Muscle layer of colon (tissue), 2 donors: ENCODE results near the gene RPL10A.

Experiments used
- H3K27ac ChIP-seq: one replicate; pipeline ENCODE4 v1.7.0; 2013; ENCODE audit warnings: low read depth, mild to moderate bottlenecking, low read length, moderate library complexity
- H3K27me3 ChIP-seq, 2 donors: one replicate each; pipeline ENCODE4 v1.7.0; 2013; ENCODE audit warnings: low read length in 2 of 2, mild to moderate bottlenecking in 2 of 2; ENCODE audit not compliant: insufficient read depth in 2 of 2, control insufficient read depth in 1 of 2
- H3K36me3 ChIP-seq: one replicate; pipeline ENCODE4 v1.7.0; 2013; ENCODE audit warnings: mild to moderate bottlenecking, low read length; ENCODE audit not compliant: insufficient read depth
- H3K4me1 ChIP-seq: one replicate; pipeline ENCODE4 v1.7.0; 2013; ENCODE audit warnings: mild to moderate bottlenecking, low read length; ENCODE audit not compliant: insufficient read depth
- H3K4me3 ChIP-seq, 2 donors: one replicate each; pipeline ENCODE4 v1.7.0; 2013; ENCODE audit warnings: low read length in 2 of 2, low read depth in 1 of 2, mild to moderate bottlenecking in 1 of 2, moderate library complexity in 1 of 2
- H3K9ac ChIP-seq: one replicate; pipeline ENCODE4 v1.7.0; 2013; ENCODE audit warnings: low read length
- H3K9me3 ChIP-seq: one replicate; pipeline ENCODE4 v1.7.0; 2013; ENCODE audit warnings: mild to moderate bottlenecking, low read length
- donor health status: abdominal sarcoma.
- donor health status: Adenocarcinoma of cecum.

Gene RPL10A

DNA sequence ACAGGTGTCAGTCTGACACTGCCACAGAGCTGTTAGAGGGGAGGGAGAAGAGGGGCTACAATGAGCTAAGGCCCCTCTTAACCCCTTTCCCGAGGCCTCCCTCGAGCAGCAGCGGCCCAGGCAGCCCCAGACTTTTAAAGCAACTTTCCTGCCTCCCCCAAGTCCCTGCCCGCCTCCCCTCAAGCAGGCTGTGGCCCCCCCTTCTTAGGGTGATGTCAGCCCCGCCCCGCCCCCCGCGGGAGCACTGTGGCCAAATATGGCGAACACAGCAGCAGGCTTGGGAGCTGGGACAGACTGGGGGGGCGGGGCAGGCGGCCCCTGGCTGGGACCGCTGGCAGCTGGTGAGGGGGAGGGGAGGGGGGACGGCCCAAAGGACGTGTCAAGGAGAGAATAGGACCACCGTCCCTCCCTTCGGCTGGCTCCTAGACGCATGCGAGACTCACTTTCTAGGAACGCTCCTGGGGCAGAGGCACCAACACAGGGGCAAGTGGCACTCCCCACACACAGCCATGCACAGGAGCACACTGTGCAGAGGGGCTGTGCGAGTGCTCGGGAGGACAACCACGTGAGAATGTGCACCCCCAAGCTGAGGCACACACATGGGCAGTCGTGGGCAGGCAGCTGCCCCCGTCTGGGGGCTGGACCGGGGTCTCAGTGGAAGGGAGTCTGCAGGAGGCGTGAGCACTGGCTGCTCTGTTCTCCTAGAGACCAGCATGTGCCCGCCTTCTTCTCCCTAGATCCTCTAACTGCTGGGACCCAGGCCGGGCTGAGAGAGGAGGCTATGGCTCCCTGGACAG lies 22.0 kb downstream of the RPL10A start:
- Histone ChIP-seq H3K27ac (peak overlapping the region; percentile 99), H3K9me3 (no peaks in the 10 kb centered on the region), H3K4me3 (peak overlapping the region; percentile 6 to 69), H3K4me1 (peaks cover 89% of the 10 kb centered on the region), H3K27me3 (no peaks in the 10 kb centered on the region), H3K36me3 (no peaks in the 10 kb centered on the region), H3K9ac (peak overlapping the region; percentile 98)

DNA sequence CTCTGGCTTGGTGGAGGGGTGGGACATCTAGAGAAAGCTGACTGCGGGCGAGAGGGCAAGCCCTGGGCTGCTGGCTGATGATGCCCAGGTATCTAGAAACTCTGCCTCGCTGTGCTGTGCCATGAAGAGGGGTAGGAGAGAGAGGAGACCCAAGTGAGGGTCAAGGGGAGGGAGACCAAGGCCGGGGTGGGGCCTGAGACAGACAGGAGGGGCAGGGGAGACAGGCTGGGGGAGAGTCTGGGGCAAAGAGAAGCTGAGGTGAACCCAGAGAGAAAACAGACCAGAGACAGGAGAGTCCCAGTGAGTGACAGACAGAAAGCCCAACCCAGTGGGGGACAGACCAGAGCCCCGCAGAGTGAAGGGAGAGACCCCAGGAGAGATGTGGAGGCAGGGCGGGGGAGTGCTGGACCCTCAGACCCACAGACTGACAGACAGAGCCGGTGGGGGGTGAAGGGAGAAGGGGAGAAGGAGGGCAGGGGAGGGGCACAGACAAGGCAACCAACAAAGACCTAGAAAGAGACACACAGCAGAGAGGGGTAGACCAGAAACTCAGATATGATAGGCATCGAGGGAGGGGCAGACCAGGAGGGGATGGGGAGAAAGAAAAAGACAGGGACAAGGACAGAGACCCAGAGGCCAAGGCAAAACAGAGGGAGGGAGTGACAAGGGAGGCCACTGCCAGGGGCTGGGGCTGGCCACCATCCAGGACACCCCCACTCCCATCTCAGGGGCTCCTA lies 22.8 kb downstream of the RPL10A start:
- Histone ChIP-seq H3K4me3 (peak overlapping the region; percentile 6 to 69), H3K36me3 (no peaks in the 10 kb centered on the region)

DNA sequence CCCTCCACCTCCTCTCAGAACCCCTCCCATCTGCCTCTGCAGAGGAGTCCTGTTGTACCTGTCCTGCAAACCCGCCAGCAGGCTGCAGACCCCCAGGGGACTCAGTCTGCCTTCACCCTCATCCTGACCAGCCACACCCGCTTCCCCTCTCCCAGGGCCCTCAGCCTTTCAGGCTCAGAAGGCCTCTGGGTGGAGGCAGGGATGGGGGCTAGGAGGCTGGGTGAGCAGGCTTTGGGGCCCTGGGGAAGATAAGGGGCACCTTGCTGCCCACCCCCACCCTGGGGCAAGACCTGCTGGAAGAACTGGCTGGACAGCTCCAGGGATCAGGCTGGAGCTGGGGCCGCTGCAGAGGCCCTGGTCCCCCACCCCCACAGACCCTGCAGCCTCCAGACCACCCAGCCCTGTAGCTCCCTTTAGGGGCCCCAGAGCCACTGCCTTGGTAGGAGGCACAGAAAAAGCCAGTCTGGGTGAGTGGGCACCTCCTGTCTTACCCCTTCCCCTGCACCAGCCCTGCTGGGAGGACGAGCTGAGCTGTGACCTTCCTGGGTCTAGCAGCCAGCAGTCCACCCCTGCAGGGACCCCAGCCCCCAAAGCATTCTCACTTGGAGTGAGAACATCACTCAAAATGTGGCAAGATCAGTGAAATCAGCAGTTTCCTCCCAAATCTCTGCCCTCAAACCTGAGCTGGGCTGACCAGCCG lies 23.5 kb downstream of the RPL10A start:
- no peaks in the 10 kb centered on the region for H3K9me3 ChIP-seq
- H3K4me3 ChIP-seq: peak overlapping the region; percentile 20 to 69
- peak overlapping the region; percentile 99 for H3K27ac ChIP-seq
- H3K36me3 ChIP-seq: no peaks in the 10 kb centered on the region
- peak overlapping the region; percentile 98 for H3K9ac ChIP-seq
- no peaks in the 10 kb centered on the region for H3K27me3 ChIP-seq
- H3K4me1 ChIP-seq: peaks cover 79% of the 10 kb centered on the region

More for the DNA sequence above, 22.8 kb downstream of the RPL10A start:
- no peaks in the 10 kb centered on the region for H3K27me3 ChIP-seq
- H3K9me3 ChIP-seq: no peaks in the 10 kb centered on the region
- H3K4me1 ChIP-seq: peaks cover 87% of the 10 kb centered on the region
- peak overlapping the region; percentile 98 for H3K9ac ChIP-seq
- H3K27ac ChIP-seq: peak overlapping the region; percentile 99

DNA sequence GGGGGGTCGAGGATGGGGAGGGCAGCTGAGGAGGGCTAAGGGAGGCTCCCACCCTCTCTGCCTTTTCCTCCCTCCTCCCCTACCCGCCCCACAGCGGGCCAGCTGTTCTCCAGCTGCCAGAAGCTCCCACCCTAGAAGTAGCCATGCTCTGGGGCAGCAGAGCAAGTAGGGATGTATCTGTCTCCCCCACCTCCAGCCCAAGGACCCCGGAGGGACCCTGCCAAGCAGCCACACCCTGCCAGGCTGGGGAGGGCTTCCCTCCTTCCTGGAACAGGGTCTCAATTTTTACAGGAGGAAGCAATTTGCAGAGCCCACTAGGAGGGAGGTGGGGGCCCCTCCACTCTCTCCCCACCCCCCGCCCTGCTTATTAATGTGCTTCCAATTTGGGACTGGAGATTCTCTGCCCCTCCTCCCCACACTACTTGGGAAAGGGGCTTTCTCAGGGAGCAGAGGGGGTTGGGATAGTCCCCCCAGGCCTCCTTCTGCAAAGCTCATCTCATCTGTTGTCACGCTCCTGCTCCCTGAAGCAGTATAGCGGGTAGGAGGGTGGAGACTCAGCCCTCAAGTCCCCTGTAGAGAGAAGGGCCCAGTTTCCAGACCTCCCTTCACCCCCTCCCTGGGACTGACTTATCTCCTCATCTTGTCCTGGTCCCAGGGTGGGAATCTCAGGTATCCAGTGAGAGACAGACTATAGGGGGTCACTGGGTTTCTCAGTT lies 24.2 kb downstream of the RPL10A start:
- no peaks in the 10 kb centered on the region for H3K36me3 ChIP-seq
- peak overlapping the region; percentile 99 for H3K27ac ChIP-seq
- H3K9ac ChIP-seq: peak overlapping the region; percentile 98
- peak overlapping the region; percentile 20 to 69 for H3K4me3 ChIP-seq
- H3K27me3 ChIP-seq: peaks cover 0 to under 1% of the 10 kb centered on the region in 2 donors
- no peaks in the 10 kb centered on the region for H3K9me3 ChIP-seq
- H3K4me1 ChIP-seq: peaks cover 72% of the 10 kb centered on the region

DNA sequence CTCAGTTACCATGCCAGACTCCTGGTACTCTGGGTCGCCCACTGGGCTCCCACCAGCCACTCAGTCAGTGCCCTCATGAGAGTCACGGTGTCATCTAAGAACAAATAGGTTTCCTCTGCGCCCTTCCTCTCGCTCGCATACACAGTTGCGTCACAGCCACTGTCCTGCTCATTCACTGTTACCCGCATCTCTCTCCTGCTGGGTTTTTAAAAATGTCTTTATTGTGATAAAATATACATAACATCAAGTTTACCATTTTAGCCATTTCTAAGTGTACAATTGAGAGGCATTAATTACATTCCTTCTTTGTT lies 24.7 kb downstream of the RPL10A start:
- Histone ChIP-seq H3K9me3 (no peaks in the 10 kb centered on the region), H3K4me1 (peaks cover 68% of the 10 kb centered on the region), H3K27me3 (peaks cover 0 to 6% of the 10 kb centered on the region in 2 donors), H3K4me3 (peak overlapping the region in 1 of 2 donors; percentile 69), H3K27ac (peak overlapping the region; percentile 99), H3K9ac (peak overlapping the region; percentile 98), H3K36me3 (no peaks in the 10 kb centered on the region)

DNA sequence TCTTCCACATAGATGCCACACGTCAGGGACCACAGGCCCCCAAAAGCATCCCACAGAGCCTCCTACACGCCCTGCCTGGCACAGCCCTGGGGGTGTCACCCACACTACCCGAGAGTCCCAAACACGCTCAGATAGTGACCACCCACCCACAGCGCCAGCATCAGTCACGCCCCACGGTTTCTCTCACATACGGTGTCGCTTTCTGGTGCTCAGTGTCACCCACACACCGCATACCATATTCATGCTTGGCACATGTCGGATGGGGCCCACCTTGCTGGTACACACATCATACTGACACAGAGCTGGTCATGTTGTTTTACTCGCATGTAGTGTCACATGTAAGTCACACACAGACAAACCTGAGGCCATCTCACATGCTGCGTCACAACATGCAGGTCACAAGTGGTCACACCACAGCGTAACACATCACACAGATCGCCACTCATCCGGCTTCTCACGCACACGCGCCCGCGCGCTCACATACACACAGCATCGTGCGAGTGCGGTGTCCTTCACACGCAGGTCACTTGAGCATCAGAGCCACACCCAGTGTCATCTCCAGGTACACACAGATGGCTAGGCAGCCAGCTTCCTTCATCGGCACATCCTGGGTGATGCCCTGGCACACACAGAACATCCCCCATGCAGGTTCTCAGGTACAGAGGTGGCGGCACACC lies 25.2 kb downstream of the RPL10A start:
- Histone ChIP-seq H3K27me3 (peaks cover 0 to 10% of the 10 kb centered on the region in 2 donors), H3K4me1 (peaks cover 68% of the 10 kb centered on the region), H3K27ac (peak overlapping the region; percentile 99), H3K9me3 (no peaks in the 10 kb centered on the region), H3K9ac (peak overlapping the region; percentile 98), H3K36me3 (no peaks in the 10 kb centered on the region), H3K4me3 (peak overlapping the region in 1 of 2 donors; percentile 69)

DNA sequence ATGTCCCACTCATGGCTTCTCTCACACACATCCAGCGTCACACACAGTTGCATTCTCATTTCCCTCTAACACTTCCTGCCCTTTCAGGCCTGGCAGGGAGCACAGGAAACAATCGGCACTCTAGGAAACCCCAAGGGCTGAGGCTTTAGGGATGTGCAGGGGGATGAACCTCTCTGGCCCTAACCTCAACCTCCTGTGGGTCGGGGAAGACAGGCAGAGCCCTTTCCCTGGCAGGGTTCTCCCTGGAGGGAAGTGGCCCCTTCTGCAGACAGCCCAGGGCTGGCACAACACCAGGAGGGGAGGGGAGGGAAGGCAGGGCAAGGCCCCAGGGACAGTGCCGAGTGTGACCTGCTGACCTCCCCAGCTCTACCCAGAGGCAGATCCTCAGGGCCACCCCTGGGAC lies 26.0 kb downstream of the RPL10A start:
- peak overlapping the region; percentile 98 for H3K9ac ChIP-seq
- no peaks in the 10 kb centered on the region for H3K9me3 ChIP-seq
- peak overlapping the region; percentile 99 for H3K27ac ChIP-seq
- H3K4me3 ChIP-seq: peak overlapping the region; percentile 30 to 69
- peaks cover 0 to 10% of the 10 kb centered on the region in 2 donors for H3K27me3 ChIP-seq
- H3K36me3 ChIP-seq: no peaks in the 10 kb centered on the region
- H3K4me1 ChIP-seq: peaks cover 69% of the 10 kb centered on the region

DNA sequence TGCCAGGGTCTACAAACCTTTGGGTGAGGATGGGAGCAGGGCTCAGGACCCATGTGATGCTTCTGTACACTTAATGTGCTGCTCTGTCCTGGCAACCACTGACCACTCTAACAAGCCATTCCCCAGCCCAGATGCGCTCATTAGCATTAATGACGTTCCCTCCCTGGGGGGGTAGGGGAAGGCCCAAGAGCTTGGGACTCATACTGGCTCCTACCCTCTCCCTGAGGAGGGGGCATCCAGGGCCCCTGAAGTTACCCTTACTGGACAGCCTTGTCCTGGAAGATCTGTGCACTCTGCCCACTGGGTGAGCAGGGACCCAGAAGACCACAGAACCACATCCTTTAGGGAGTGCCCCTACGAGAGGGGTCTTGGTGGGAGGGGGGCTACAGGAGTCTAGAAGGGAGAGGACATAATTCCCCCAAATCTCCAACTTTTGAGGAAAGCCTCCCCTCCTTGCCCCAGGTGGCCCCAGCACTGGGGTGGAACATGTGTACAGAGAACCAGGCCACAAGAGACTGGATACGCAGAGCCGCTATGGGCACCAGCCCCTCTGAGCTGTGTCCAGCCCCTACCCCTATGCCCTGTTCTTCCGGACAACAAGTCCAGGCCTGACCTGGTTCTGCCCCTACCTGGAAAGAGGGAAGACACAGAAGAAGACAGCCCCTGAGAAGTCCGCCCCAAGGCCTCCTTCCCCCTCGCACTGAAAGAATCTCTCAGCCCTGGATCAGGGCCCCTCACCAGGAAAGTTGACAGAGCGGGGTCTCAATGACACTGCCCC lies 27.2 kb downstream of the RPL10A start:
- H3K4me3 ChIP-seq: peak overlapping the region; percentile 69 to 78
- H3K36me3 ChIP-seq: no peaks in the 10 kb centered on the region
- no peaks in the 10 kb centered on the region for H3K9me3 ChIP-seq
- peak overlapping the region; percentile 98 for H3K9ac ChIP-seq
- H3K27me3 ChIP-seq: peaks cover 0 to 10% of the 10 kb centered on the region in 2 donors
- H3K27ac ChIP-seq: peak overlapping the region; percentile 99
- peaks cover 63% of the 10 kb centered on the region for H3K4me1 ChIP-seq

DNA sequence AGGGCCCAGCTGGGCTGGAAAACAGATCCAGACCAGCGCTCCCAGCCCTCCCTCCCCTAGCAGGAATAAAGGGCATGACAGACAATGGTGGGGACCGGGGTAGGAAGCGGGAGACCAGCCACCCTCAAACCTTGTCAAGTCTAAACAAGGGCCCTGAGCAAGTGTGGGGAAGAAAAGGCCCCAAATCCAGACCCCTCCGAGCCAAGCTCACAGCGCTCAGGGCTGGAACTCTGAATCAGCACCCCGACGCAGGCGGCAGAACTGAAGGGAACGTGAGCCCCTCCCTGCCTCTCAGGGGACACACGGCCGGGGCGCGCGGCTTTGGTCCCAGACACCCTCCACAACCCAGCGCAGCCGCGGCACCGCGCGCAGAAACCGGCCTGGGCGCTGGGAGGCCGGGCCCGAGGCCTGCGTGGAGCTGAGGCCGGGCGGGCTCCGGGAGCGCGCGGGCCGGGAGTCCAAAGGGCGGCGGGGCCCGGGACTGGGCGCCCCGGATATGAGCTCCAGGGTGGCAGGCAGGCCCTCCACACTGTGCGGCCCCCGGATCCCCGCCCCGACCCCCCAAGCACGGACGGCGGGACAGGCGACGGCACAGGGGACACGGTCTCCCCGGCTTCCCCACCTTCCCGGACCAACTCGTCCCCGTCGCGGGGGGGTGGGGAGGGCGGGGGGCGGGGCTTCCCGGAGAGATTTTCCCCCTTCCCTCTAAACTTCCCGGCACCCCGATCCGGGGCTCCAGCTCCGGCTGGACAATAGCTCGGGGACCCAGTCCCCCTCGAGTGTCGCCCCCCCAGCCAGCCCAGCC lies 28.0 kb downstream of the RPL10A start:
- Histone ChIP-seq H3K4me1 (peaks cover 55% of the 10 kb centered on the region), H3K9me3 (no peaks in the 10 kb centered on the region), H3K27me3 (peaks cover 0 to 10% of the 10 kb centered on the region in 2 donors), H3K27ac (peak overlapping the region; percentile 99), H3K9ac (peak overlapping the region; percentile 98), H3K4me3 (peak overlapping the region; percentile 69 to 78), H3K36me3 (no peaks in the 10 kb centered on the region)
